HG03439 (cell line): ENCODE results near the gene FITM2.

Source experiments
- ATAC-seq: cut with Tn5 transposase; IDR thresholded peaks from one replicate; pipeline ENCODE4 v1.9.1; 2021; ENCODE audit warnings: mild to moderate bottlenecking, moderate library complexity; ENCODE audit not compliant: unreplicated experiment

FITM2 gene

GRCh38 chr20:44287272-44288097, 23.5 kb downstream of the FITM2 start:
- ATAC-seq: no peak

- no peak for ATAC-seq
Measured at GRCh38 chr20:44284032-44284431, 27.0 kb downstream of the FITM2 start.

- ATAC-seq: no peak
Measured at GRCh38 chr20:44282192-44282591, 28.8 kb downstream of the FITM2 start.

- no peak for ATAC-seq
Measured at GRCh38 chr20:44280387-44280786, 30.6 kb downstream of the FITM2 start.

GRCh38 chr20:44279228-44279627, 31.8 kb downstream of the FITM2 start:
- no peak for ATAC-seq

GRCh38 chr20:44274303-44275017, 36.5 kb downstream of the FITM2 start:
- no peak for ATAC-seq

- no peak for ATAC-seq
Measured at GRCh38 chr20:44273231-44274215, 37.5 kb downstream of the FITM2 start.

- no peak for ATAC-seq
Measured at GRCh38 chr20:44271915-44272663, 38.9 kb downstream of the FITM2 start.

- no peak for ATAC-seq
Measured at GRCh38 chr20:44268802-44269201, 42.2 kb downstream of the FITM2 start.

- no peak for ATAC-seq
Measured at GRCh38 chr20:44264287-44264686, 46.7 kb downstream of the FITM2 start.

GRCh38 chr20:44258226-44258890, 52.6 kb downstream of the FITM2 start:
- ATAC-seq: no peak

- no peak for ATAC-seq
Measured at GRCh38 chr20:44256961-44257360, 54.0 kb downstream of the FITM2 start.

GRCh38 chr20:44255942-44256341, 55.1 kb downstream of the FITM2 start:
- ATAC-seq: no peak

GRCh38 chr20:44254073-44254472, 56.9 kb downstream of the FITM2 start:
- ATAC-seq: no peak

GRCh38 chr20:44253528-44253927, 57.5 kb downstream of the FITM2 start:
- no peak for ATAC-seq
